CD4-positive, CD25-positive, alpha-beta regulatory T cell (primary cell): ENCODE results near the gene RASSF4. TPM values are rescaled to one million over a fixed set of nuclear protein-coding genes. Genes with fewer than 3 reads are reported as not detected.

ENCODE experiments used
- ATAC-seq, 2 donors: fragments of 150-1000 bp; cut with Tn5 transposase; one replicate each; pipeline ENCODE4 v1.10.0; 2021; ENCODE audit warnings: low read depth in 2 of 2, moderate number of reproducible peaks in 2 of 2, moderate library complexity in 1 of 2
- DNase-seq, 3 donors: peaks; one replicate each; pipeline versions ENCODE4 v3.0.0 to v3.0.0-alpha.2; 2012 to 2022; ENCODE audit warnings: mixed read lengths in 1 of 3
- H3K27ac ChIP-seq: one replicate; pipeline ENCODE4 v1.7.0; 2013; ENCODE audit warnings: mild to moderate bottlenecking, low read length; ENCODE audit not compliant: insufficient read depth, poor library complexity, severe bottlenecking
- H3K27me3 ChIP-seq: one replicate; pipeline ENCODE4 v1.7.0; 2013; ENCODE audit warnings: low read length; ENCODE audit not compliant: control insufficient read depth, insufficient read depth
- H3K36me3 ChIP-seq: one replicate; pipeline ENCODE4 v1.7.0; 2013; ENCODE audit warnings: mild to moderate bottlenecking, low read length, moderate library complexity; ENCODE audit not compliant: control insufficient read depth, insufficient read depth
- H3K4me1 ChIP-seq: 2 replicates; pipeline ENCODE4 v1.7.0; 2013; ENCODE audit warnings: mild to moderate bottlenecking, low read length; ENCODE audit not compliant: insufficient read depth, control insufficient read depth, poor library complexity, severe bottlenecking
- H3K4me3 ChIP-seq: one replicate; pipeline ENCODE4 v1.7.0; 2013; ENCODE audit warnings: low read depth, mild to moderate bottlenecking, low read length, moderate library complexity
- H3K9me3 ChIP-seq, 2 experiments: 1 replicate in 1 of 2; 2 replicates in 1 of 2; pipeline ENCODE4 v1.7.0; 2013; ENCODE audit warnings: low read length in 2 of 2, mild to moderate bottlenecking in 1 of 2, moderate library complexity in 1 of 2; ENCODE audit not compliant: control insufficient read depth in 2 of 2
- H3K27ac Mint-ChIP-seq, 3 donors: one replicate each; pipeline ENCODE4 v1.8.0; 2020 to 2022; ENCODE audit warnings: mild to moderate bottlenecking in 3 of 3, mixed read lengths in 3 of 3, moderate library complexity in 2 of 3
- H3K27me3 Mint-ChIP-seq: one replicate; pipeline ENCODE4 v1.8.0; 2022; ENCODE audit warnings: mild to moderate bottlenecking, mixed read lengths
- H3K36me3 Mint-ChIP-seq: one replicate; pipeline ENCODE4 v1.8.0; 2020; ENCODE audit warnings: mixed read lengths
- H3K4me1 Mint-ChIP-seq, 4 donors: one replicate each; pipeline ENCODE4 v1.8.0; 2020 to 2022; ENCODE audit warnings: mixed read lengths in 4 of 4, mild to moderate bottlenecking in 1 of 4
- H3K4me3 Mint-ChIP-seq, 4 donors: one replicate each; pipeline ENCODE4 v1.8.0; 2020 to 2022; ENCODE audit warnings: mild to moderate bottlenecking in 4 of 4, mixed read lengths in 4 of 4, moderate library complexity in 3 of 4
- H3K9me3 Mint-ChIP-seq, 7 donors: one replicate each; pipeline ENCODE4 v1.8.0; 2020 to 2022; ENCODE audit warnings: mixed read lengths in 7 of 7, mild to moderate bottlenecking in 3 of 7, moderate library complexity in 2 of 7
- polyA plus RNA-seq, 4 donors: library from polyadenylated mRNA; unstranded; fragments of 300-500 nt; fragmentation: Illumina TruSeq; gene quantifications; one replicate each; pipeline ENCODE4 v1.2.3, GENCODE V29; 2021
- total RNA-seq: library from RNA; stranded (reverse); gene quantifications from one replicate; pipeline ENCODE4 v1.2.3, GENCODE V29; 2022

Gene RASSF4
- total and polyA plus RNA-seq, 5 donors from 2014 or later = 0.37 to 1.3 (median 0.53) TPM; not detected in 1

- no peak for DNase-seq
- no peaks in the 10 kb centered on the region for H3K27me3 ChIP-seq
- H3K4me1 ChIP-seq = no peaks in the 10 kb centered on the region
- Mint-ChIP-seq H3K27ac (no peak overlapping the region), H3K27me3 (peaks cover 6% of the 10 kb centered on the region), H3K4me3 (no peak overlapping the region), H3K4me1 (no peaks in the 10 kb centered on the region), H3K9me3 (peaks cover 2 to 14% (median 8%) of the 10 kb centered on the region in 7 donors), H3K36me3 (no peaks in the 10 kb centered on the region)
- no peak overlapping the region for H3K27ac ChIP-seq
- no peak overlapping the region for H3K4me3 ChIP-seq
- no peak for ATAC-seq
- no peaks in the 10 kb centered on the region for H3K36me3 ChIP-seq
- no peaks in the 10 kb centered on the region for H3K9me3 ChIP-seq
Measured at GRCh38 chr10:45023426-45023825, 63.8 kb downstream of the RASSF4 start.

GRCh38 chr10:45034301-45034700 lies 74.7 kb downstream of the RASSF4 start:
- Mint-ChIP-seq H3K27ac (no peak overlapping the region), H3K9me3 (peaks cover 0 to 21% (median 4%) of the 10 kb centered on the region in 7 donors), H3K27me3 (peaks cover 11% of the 10 kb centered on the region), H3K4me3 (no peak overlapping the region), H3K36me3 (peaks cover 5% of the 10 kb centered on the region), H3K4me1 (no peaks in the 10 kb centered on the region)
- H3K4me3 ChIP-seq = no peak overlapping the region
- H3K4me1 ChIP-seq = no peaks in the 10 kb centered on the region
- no peaks in the 10 kb centered on the region for H3K36me3 ChIP-seq
- no peak for ATAC-seq
- DNase-seq = no peak
- peaks cover 12 to 13% of the 10 kb centered on the region in 2 experiments for H3K9me3 ChIP-seq
- H3K27ac ChIP-seq = no peak overlapping the region
- H3K27me3 ChIP-seq = peaks cover 3% of the 10 kb centered on the region

GRCh38 chr10:45035673-45036072 lies 76.1 kb downstream of the RASSF4 start:
- peaks cover 5 to 8% of the 10 kb centered on the region in 2 experiments for H3K9me3 ChIP-seq
- no peaks in the 10 kb centered on the region for H3K36me3 ChIP-seq
- ATAC-seq = no peak
- H3K4me3 ChIP-seq = no peak overlapping the region
- DNase-seq = no peak
- H3K27me3 ChIP-seq = peaks cover 3% of the 10 kb centered on the region
- Mint-ChIP-seq H3K9me3 (peaks cover 0 to 17% (median 5%) of the 10 kb centered on the region in 7 donors), H3K36me3 (peaks cover 5% of the 10 kb centered on the region), H3K27ac (no peak overlapping the region), H3K4me1 (no peaks in the 10 kb centered on the region), H3K4me3 (no peak overlapping the region), H3K27me3 (peaks cover 13% of the 10 kb centered on the region)
- no peak overlapping the region for H3K27ac ChIP-seq
- H3K4me1 ChIP-seq = no peaks in the 10 kb centered on the region

DNA sequence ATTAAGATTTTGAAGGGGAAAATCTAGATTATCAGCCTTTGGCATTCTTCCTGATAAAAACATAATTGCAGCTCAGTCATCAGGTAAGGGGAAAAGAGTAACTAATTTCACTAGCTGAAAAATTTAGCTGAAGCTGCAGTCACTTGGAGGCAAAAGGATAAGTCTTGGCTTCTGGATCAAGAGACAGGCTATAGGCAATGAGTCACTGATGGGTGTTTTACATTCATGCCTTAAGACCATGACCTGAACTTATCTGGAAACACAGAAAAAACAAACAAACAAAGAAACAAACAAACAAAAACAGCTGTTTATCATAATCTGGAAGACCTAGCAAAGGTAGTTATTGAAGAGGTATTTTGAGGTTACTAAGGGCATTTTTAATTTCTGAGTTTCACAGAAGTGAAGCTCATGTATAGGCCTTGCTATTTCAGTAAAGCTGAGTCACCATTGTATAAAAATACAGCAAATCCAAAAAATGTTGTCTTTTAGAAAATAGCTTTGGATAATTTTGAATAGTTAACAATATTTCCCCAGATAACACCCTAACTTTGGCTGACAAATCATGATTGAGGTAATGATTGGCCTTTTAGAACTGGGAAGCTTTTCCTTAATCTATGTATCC lies 81.4 kb downstream of the RASSF4 start:
- peaks cover 2% of the 10 kb centered on the region for H3K27me3 ChIP-seq
- no peaks in the 10 kb centered on the region for H3K9me3 ChIP-seq
- no peak overlapping the region for H3K27ac Mint-ChIP-seq
- no peaks in the 10 kb centered on the region for H3K36me3 Mint-ChIP-seq
- H3K4me3 Mint-ChIP-seq = no peak overlapping the region
- H3K9me3 Mint-ChIP-seq = peaks cover 0 to 3% (median 0%) of the 10 kb centered on the region in 7 donors
- ATAC-seq (no peak), DNase-seq (no peak)
- H3K36me3 ChIP-seq = no peaks in the 10 kb centered on the region
- H3K4me1 ChIP-seq = no peaks in the 10 kb centered on the region
- no peak overlapping the region for H3K4me3 ChIP-seq
- H3K27me3 Mint-ChIP-seq = peaks cover 12% of the 10 kb centered on the region
- H3K27ac ChIP-seq = no peak overlapping the region
- H3K4me1 Mint-ChIP-seq = no peaks in the 10 kb centered on the region

GRCh38 chr10:45044290-45044689 lies 84.7 kb downstream of the RASSF4 start:
- Histone ChIP-seq H3K4me3 (no peak overlapping the region), H3K9me3 (peaks cover 0 to 3% of the 10 kb centered on the region in 2 experiments), H3K27me3 (no peaks in the 10 kb centered on the region), H3K27ac (no peak overlapping the region), H3K4me1 (no peaks in the 10 kb centered on the region), H3K36me3 (no peaks in the 10 kb centered on the region)
- peaks cover 0 to 5% (median 1%) of the 10 kb centered on the region in 7 donors for H3K9me3 Mint-ChIP-seq
- no peaks in the 10 kb centered on the region for H3K36me3 Mint-ChIP-seq
- DNase-seq (no peak), ATAC-seq (no peak)
- H3K27ac Mint-ChIP-seq = no peak overlapping the region
- H3K27me3 Mint-ChIP-seq = peaks cover 9% of the 10 kb centered on the region
- H3K4me3 Mint-ChIP-seq = no peak overlapping the region
- H3K4me1 Mint-ChIP-seq = no peaks in the 10 kb centered on the region

Other genes starting within 250 kb of the RASSF4 start
- gene TMEM72, start 48.5 kb upstream of the RASSF4 start, total RNA-seq = not detected
- gene TMEM72, start 48.5 kb upstream of the RASSF4 start, polyA plus RNA-seq = not detected
- gene DEPP1, start 19.0 kb downstream of the RASSF4 start, total RNA-seq = 0.44 TPM
- gene DEPP1, start 19.0 kb downstream of the RASSF4 start, polyA plus RNA-seq = not detected
- 10.7 TPM for gene ZNF22, start 41.1 kb downstream of the RASSF4 start, total RNA-seq
- 10 to 100 TPM; 19.8 to 30.0 (median 25.6) TPM for gene ZNF22, start 41.1 kb downstream of the RASSF4 start, polyA plus RNA-seq